Measurements from ENCODE around the gene ROR1.

DNA sequence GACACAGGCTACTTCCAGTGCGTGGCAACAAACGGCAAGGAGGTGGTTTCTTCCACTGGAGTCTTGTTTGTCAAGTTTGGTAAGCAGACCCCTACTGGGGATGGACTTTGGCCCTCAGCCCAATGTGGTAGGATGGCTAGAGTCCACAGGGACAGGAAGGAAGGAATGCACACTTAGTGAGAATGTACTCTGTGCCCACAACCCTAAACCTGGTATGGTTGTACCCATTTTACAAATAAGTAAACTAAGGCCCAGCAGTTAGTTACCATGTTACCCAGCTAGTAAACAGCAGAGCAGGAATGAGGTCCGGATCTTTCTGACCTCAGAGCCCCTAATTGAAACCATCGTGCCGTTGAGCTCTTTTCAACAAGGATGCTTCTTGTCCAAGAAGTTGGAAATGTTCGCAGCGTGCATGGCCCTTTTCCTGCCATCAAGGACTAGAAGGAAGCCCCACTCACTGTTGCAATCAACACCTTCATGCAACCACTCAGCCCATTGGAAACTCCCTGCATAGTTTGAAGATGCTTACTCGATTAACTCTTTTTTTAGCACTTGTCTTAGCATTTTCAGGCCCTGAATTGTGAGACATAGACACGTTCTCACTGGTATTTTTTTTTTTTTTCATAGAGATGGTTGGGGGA is 276.2 kb downstream of the ROR1 start:
- TF ChIP-seq, protein P1, sequence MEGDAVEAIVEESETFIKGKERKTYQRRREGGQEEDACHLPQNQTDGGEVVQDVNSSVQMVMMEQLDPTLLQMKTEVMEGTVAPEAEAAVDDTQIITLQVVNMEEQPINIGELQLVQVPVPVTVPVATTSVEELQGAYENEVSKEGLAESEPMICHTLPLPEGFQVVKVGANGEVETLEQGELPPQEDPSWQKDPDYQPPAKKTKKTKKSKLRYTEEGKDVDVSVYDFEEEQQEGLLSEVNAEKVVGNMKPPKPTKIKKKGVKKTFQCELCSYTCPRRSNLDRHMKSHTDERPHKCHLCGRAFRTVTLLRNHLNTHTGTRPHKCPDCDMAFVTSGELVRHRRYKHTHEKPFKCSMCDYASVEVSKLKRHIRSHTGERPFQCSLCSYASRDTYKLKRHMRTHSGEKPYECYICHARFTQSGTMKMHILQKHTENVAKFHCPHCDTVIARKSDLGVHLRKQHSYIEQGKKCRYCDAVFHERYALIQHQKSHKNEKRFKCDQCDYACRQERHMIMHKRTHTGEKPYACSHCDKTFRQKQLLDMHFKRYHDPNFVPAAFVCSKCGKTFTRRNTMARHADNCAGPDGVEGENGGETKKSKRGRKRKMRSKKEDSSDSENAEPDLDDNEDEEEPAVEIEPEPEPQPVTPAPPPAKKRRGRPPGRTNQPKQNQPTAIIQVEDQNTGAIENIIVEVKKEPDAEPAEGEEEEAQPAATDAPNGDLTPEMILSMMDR (IDR thresholded peaks at IDR 0.05) = no peak
- no peak for TF ChIP-seq POLR2A (IDR thresholded peaks at IDR 0.05)

Measured in uterus (tissue), 2 donors.